Stimulated activated CD8-positive, alpha-beta memory T cell treated with anti-CD3 and anti-CD28 coated beads, Interleukin-4, amount 100 ng/mL, for 4 hours (primary cell): ENCODE results near the gene TIGD1.

ENCODE experiments used
- DNase-seq, 2 donors: peaks; one replicate each; pipeline ENCODE4 v3.0.0-alpha.2; 2020; ENCODE audit warnings: low read depth in 2 of 2, low spot score in 1 of 2

The TIGD1 gene

GRCh38 chr2:232523682-232524597 is 26.4 kb downstream of the TIGD1 start:
- DNase-seq: no peak

DNA sequence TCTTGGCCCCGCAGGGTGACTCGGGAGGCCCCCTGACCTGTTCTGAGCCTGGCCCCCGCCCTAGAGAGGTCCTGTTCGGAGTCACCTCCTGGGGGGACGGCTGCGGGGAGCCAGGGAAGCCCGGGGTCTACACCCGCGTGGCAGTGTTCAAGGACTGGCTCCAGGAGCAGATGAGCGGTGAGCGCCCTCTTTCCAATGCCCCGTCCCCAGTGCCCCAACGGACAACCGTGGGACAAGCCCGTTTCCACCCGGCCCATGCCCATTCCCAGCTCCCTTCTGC is 27.0 kb downstream of the TIGD1 start:
- no peak for DNase-seq

DNA sequence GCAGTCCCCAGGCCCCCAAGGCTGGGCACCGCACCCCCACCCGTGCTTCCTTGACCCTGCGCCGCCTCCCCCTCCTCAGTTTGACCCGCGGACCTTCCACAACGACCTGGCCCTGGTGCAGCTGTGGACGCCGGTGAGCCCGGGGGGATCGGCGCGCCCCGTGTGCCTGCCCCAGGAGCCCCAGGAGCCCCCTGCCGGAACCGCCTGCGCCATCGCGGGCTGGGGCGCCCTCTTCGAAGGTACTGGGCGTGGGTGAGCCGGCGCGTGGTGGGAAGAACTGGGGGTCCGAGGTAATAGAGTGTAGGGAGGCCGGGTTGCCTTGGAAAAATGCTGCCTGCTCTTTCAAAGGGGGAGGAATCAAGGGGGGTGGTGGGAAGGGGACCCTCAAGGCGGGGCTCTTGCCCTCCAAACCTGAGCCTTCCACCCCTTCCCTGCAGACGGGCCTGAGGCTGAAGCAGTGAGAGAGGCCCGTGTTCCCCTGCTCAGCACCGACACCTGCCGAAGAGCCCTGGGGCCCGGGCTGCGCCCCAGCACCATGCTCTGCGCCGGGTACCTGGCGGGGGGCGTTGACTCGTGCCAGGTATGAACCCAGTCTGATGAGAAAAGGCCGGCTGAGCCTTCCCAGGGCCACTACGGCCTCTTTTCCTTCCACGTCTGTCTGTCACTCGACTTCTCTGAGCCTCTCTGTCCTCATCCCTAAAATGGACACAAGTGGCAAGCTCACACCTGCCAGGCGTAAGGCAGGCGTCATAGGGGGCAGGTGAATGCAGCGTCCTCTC is 27.5 kb downstream of the TIGD1 start:
- no peak for DNase-seq

DNA sequence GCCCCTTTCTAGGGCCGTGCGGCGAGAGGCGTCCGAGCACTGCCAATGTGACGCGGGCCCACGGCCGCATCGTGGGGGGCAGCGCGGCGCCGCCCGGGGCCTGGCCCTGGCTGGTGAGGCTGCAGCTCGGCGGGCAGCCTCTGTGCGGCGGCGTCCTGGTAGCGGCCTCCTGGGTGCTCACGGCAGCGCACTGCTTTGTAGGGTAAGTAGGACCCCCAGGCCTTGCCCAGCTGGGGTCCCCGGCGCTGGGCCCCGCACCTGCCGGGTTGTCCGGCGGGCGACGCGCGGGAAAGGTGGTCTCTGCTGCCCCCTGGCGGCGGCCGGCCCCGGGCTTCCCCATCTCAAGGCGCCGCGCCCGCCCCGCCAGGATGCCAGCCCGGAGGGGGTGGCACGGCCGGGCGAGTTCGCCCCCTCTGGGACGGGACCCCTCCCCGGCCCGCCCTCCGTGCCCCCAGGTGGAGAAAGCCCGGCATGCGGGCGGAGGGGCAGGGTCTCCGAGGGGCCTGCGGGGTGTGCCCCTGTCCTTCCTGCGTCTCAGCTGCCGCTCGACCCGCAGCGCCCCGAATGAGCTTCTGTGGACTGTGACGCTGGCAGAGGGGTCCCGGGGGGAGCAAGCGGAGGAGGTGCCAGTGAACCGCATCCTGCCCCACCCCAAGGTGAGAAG is 28.3 kb downstream of the TIGD1 start:
- peak in 1 of 2 donors; percentile 38 for DNase-seq

- no peak for DNase-seq
Observed at GRCh38 chr2:232521098-232521497, 29.3 kb downstream of the TIGD1 start.

GRCh38 chr2:232520489-232520888 is 29.9 kb downstream of the TIGD1 start:
- DNase-seq: no peak

DNA sequence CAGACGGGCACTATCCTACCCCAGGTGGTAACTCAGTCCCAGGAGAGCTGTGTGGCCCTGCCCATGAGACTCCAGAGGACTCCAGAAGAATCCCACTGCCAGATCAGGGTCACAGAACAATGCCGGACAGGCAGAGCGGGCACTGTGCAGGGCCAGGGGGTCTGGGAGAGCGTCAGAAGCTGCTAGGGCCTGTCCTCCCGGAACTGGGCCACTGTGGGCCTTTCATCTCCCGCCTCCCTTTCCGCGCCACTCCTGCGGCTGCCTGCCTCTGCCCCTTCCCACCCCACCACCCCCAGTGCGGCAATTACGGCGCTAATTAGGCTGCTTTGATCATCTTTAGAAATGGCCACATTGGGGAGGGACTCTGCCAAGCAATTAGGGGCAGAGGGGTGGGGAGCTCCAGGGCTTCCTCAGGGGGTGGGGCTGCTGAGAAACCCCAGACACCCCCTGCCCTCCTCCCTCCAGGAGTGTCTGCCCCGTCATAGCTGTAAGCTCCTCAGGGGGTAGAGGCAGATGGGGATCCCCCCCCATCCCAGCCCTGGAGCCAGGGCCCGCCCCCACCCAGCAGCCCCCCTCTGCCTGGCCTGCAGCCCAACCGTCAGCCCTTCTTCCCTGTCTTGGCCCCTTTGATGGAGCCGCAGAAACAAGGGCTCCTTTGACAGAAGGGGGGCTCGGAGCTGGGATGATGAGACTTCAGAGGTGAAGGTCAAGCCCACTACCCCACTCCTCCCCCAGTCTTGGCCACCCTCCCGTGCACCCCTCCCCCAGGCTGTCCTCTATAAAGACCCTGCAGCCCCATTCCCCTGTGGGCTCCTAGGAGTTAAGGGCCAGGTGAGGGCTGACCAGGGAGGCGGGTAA is 30.5 kb downstream of the TIGD1 start, which contains the start of gene PRSS56:
PRSS56 (plus strand) TSS at position 808 of the 858 bp plus-strand sequence. CDS start 211 bp downstream, outside the sequence.
- DNase-seq: no peak

GRCh38 chr2:232518844-232519243 is 31.5 kb downstream of the TIGD1 start:
- no peak for DNase-seq

GRCh38 chr2:232516551-232516950 is 33.8 kb downstream of the TIGD1 start:
- DNase-seq: no peak

GRCh38 chr2:232515639-232516038 is 34.7 kb downstream of the TIGD1 start:
- no peak for DNase-seq

DNA sequence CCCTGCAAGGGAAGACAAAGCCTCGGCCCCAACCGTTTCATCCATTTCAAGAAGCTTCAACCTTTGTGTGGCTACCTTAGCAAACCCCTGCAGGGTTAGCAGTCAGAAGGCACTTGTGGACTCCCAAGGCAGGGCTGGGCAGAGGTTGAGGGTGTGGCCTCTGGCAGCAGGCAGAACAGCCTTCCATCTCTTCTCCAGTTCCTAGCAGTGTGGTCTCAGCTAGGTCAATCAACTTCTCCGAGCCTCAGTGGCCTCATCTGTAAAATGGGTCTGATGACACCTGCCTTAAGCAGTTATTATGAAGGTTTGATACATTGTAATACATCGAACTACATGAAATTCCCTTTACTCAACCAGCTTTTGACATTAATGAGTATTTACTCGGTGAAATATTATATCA is 37.0 kb downstream of the TIGD1 start:
- no peak for DNase-seq

GRCh38 chr2:232512602-232513001 is 37.8 kb downstream of the TIGD1 start:
- no peak for DNase-seq

DNA sequence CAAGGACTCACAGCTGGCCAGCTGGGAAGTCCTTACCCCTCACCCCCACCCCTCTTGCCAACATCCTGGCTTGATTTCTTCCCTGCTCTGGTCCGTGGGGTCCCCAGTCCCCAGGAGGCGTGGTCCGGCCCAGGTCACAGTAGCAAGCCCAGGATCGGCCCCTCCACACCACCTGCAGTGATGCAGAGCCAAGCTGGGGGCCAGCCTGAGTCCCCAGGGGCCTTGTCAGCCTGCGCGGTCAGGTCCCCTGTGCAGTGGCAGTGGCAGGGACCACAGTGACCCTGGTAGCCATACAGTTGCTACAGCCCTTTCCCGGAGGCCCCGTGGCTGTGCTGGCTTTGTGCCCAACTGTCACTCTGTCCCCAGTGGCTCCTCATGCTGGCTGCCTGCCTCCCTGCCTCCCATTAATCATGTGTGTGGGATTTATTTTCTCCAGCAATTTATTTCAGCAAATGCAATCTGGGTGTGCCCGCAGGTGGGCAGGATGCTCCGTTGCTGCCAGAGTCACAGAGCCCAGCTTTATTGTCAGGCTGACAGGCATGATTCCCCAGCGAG is 38.9 kb downstream of the TIGD1 start:
- no peak for DNase-seq

DNA sequence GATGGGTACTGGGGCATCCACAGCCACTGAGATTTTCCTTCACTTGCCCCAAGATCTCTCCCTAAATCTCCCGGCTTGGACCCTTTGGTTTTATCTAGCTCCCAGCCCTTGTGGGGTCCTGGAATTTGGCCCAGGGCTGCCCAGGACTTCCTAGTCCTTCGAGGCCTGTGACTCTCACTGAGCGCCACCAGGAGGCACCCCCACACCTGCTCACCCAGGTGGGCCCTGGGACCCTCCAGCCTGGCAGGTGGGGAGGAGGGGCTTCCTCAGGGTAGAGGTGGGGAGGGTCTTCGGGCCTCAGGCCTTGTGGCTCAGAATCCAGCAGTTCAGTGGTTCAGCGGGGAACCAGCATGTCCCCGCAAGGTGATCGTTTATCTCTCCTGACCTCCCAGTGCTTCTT is 42.1 kb downstream of the TIGD1 start:
- DNase-seq: no peak

GRCh38 chr2:232506709-232507108 is 43.6 kb downstream of the TIGD1 start:
- no peak for DNase-seq

DNA sequence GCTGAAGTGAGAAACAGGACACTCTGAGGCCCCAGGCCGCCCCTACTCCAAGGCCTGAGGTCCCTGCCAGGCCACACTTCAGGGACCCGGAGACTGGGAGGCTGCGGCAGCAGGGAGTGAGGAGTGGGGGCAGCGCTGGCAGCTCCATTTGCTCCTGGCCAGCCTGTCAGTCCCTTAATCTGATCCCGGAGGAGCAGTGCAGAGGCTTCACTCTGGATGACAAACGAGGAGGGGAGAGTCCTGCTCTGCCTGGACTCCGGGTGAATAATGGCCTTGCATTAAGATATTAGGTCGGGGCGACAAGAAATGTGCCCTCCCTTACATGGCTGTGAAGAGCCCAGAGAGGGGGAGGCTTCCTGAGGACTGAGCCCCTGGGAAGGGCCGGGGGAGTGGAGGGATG is 44.5 kb downstream of the TIGD1 start:
- no peak for DNase-seq

- no peak for DNase-seq
Observed at GRCh38 chr2:232504438-232504837, 45.9 kb downstream of the TIGD1 start.

DNA sequence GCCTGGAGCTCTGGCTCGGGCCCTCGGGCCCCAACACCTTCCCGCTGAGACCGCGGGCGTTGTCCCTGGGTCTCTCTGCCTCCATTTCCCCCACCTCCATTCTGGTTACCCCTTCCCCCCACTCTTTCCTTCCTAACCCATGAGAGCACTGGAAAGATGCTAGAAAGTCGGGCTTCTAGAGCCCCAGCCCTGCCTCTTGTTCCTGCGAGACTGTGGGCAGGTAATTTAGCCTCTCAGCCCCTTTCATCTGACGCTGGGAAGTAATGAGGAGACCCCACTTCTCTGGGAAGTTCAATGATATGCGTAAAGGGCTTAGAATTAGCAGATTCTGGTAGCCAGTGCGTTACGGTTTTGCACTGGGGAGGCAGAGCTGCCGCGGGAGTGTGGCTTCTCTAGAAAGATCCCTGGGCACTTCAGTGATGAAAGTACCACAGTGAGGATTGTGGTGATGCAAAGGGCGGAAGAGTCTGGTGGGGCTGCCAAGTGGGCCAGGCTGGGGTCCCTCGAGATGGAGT is 46.5 kb downstream of the TIGD1 start:
- no peak for DNase-seq

DNA sequence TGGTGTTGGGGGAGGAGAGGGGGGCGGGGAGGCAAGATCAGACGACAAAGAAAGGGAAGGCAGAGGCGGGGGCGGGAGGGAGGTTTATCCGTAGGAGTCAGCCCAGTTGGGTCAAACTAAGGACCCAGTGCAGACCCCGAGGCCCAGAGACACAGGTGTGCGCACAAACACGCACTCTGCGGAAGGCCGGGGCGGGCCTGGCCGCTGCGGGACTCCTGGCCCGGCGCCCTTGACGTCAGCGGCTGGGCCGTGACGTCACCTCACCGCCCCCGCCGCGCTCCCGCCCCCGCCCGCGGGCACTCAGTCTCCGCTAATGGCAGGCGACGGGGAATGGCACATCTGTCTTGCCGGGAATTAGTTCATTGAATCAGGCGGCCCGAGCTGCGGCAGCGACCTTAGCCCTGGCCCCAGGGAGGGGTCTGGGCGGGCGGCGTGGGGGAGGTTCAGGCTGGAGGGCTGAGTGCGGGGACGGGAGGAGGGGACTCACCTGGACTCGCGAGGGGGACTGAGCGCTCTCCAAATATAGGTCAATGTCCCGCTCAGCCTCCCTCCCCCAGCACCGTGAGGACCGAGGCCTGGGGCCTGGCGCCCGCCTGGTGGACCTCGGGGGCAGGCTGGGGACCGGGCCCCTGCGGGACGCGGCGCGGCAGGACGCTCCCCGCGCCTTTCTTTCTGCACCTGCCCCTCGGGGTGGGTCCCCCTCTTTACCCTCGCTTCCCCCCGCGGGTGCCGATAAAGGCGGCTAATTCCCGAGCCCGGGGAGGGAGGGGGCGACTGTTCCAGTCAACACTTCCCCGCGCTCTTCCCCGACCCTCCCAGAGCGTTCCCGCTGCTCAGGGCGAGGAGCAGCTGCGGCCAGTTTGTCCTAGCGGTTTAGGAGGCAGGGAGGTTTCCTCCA is 47.2 kb downstream of the TIGD1 start:
- DNase-seq: no peak
